ENCODE measurements around the gene ATP6V1G1. TPM values are rescaled to one million over a fixed set of nuclear protein-coding genes. Genes with fewer than 3 reads are reported as not detected.

The ATP6V1G1 gene
- total and polyA plus RNA-seq, 2 of the 13 experiments (the other 11 are each of a cell fraction or from before 2014, with no cell fraction given): 108 to 158 TPM

- TF ChIP-seq, protein P1, sequence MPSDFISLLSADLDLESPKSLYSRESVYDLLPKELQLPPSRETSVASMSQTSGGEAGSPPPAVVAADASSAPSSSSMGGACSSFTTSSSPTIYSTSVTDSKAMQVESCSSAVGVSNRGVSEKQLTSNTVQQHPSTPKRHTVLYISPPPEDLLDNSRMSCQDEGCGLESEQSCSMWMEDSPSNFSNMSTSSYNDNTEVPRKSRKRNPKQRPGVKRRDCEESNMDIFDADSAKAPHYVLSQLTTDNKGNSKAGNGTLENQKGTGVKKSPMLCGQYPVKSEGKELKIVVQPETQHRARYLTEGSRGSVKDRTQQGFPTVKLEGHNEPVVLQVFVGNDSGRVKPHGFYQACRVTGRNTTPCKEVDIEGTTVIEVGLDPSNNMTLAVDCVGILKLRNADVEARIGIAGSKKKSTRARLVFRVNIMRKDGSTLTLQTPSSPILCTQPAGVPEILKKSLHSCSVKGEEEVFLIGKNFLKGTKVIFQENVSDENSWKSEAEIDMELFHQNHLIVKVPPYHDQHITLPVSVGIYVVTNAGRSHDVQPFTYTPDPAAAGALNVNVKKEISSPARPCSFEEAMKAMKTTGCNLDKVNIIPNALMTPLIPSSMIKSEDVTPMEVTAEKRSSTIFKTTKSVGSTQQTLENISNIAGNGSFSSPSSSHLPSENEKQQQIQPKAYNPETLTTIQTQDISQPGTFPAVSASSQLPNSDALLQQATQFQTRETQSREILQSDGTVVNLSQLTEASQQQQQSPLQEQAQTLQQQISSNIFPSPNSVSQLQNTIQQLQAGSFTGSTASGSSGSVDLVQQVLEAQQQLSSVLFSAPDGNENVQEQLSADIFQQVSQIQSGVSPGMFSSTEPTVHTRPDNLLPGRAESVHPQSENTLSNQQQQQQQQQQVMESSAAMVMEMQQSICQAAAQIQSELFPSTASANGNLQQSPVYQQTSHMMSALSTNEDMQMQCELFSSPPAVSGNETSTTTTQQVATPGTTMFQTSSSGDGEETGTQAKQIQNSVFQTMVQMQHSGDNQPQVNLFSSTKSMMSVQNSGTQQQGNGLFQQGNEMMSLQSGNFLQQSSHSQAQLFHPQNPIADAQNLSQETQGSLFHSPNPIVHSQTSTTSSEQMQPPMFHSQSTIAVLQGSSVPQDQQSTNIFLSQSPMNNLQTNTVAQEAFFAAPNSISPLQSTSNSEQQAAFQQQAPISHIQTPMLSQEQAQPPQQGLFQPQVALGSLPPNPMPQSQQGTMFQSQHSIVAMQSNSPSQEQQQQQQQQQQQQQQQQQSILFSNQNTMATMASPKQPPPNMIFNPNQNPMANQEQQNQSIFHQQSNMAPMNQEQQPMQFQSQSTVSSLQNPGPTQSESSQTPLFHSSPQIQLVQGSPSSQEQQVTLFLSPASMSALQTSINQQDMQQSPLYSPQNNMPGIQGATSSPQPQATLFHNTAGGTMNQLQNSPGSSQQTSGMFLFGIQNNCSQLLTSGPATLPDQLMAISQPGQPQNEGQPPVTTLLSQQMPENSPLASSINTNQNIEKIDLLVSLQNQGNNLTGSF (CRISPR knock-in tag; IDR thresholded peaks at IDR 0.05): no peak
- TF ChIP-seq ASH2L (IDR thresholded peaks at IDR 0.05; ENCODE audit: insufficient read length, low read depth, low read length) (no peak), MED1 (CRISPR knock-in tag; IDR thresholded peaks at IDR 0.05) (0 out of 2 replicates have a peak, but pooled peaks have one; percentile 23), ZNF770 (CRISPR knock-in tag; IDR thresholded peaks at IDR 0.05) (no peak), CAMTA2 (CRISPR knock-in tag; IDR thresholded peaks at IDR 0.05; ENCODE audit: borderline replicate concordance) (no peak), TCF7 (IDR thresholded peaks at IDR 0.05; ENCODE audit: low read depth) (no peak), CREBL2 (CRISPR knock-in tag; IDR thresholded peaks at IDR 0.05; ENCODE audit: borderline replicate concordance) (no peak), HNF4A (CRISPR knock-in tag; IDR thresholded peaks at IDR 0.05) (0 out of 2 replicates have a peak, but pooled peaks have one; percentile 22), KDM6A (CRISPR knock-in tag; IDR thresholded peaks at IDR 0.05; ENCODE audit: low read depth) (no peak), FOXP4 (CRISPR knock-in tag; IDR thresholded peaks at IDR 0.05) (peak; percentile 25; the same call in 1 of the 2 replicates), KLF6 (CRISPR knock-in tag; IDR thresholded peaks at IDR 0.05) (no peak), ETV5 (CRISPR knock-in tag; IDR thresholded peaks at IDR 0.05; ENCODE audit: borderline replicate concordance) (peak; percentile 62; the same call in 1 of the 2 replicates), NFE2L1 (CRISPR knock-in tag; IDR thresholded peaks at IDR 0.05; ENCODE audit: borderline replicate concordance) (no peak), ZBTB34 (CRISPR knock-in tag; IDR thresholded peaks at IDR 0.05) (no peak), ZNF143 (CRISPR knock-in tag; IDR thresholded peaks at IDR 0.05) (no peak), IKZF1 (IDR thresholded peaks at IDR 0.05) (no peak)
- TF ChIP-seq, protein P2, sequence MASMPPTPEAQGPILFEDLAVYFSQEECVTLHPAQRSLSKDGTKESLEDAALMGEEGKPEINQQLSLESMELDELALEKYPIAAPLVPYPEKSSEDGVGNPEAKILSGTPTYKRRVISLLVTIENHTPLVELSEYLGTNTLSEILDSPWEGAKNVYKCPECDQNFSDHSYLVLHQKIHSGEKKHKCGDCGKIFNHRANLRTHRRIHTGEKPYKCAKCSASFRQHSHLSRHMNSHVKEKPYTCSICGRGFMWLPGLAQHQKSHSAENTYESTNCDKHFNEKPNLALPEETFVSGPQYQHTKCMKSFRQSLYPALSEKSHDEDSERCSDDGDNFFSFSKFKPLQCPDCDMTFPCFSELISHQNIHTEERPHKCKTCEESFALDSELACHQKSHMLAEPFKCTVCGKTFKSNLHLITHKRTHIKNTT (CRISPR knock-in tag; IDR thresholded peaks at IDR 0.05): no peak
Measured at GRCh38 chr9:114570742-114571141, 16.8 kb upstream of the ATP6V1G1 start (continued).
